ENCODE measurements around the gene DENND2A. TPM values are rescaled to one million over a fixed set of nuclear protein-coding genes. Genes with fewer than 3 reads are reported as not detected.

DENND2A gene
- polyA plus RNA-seq, 1 donor: 12.2 TPM

- no peaks in the 10 kb centered on the region for H3K27me3 ChIP-seq (ENCODE audit: control insufficient read depth, insufficient read depth, low read length)
- no peak overlapping the region for H3K27ac ChIP-seq (ENCODE audit: low read length)
- no peak for DNase-seq
- WGBS (ENCODE audit: insufficient coverage, low lambda C conversion rate): no CpG with 5 or more reads among the region's 3 CpGs
- H3K36me3 ChIP-seq (ENCODE audit: control insufficient read depth, insufficient read depth, low read length): no peaks in the 10 kb centered on the region
- no peaks in the 10 kb centered on the region for H3K9me3 ChIP-seq (ENCODE audit: control insufficient read depth, low read depth, low read length)
- H3K4me1 ChIP-seq (ENCODE audit: control insufficient read depth, insufficient read depth, low read length): no peaks in the 10 kb centered on the region
- H3K4me3 ChIP-seq (ENCODE audit: low read length): no peak overlapping the region
Observed at GRCh38 chr7:140591180-140591902, 49.3 kb downstream of the DENND2A start.

GRCh38 chr7:140587243-140587642 lies 53.4 kb downstream of the DENND2A start:
- Histone ChIP-seq H3K4me1 (ENCODE audit: control insufficient read depth, insufficient read depth, low read length) (no peaks in the 10 kb centered on the region), H3K27ac (ENCODE audit: low read length) (no peak overlapping the region), H3K9me3 (ENCODE audit: control insufficient read depth, low read depth, low read length) (no peaks in the 10 kb centered on the region), H3K36me3 (ENCODE audit: control insufficient read depth, insufficient read depth, low read length) (peaks cover 16% of the 10 kb centered on the region), H3K27me3 (ENCODE audit: control insufficient read depth, insufficient read depth, low read length) (no peaks in the 10 kb centered on the region), H3K4me3 (ENCODE audit: low read length) (no peak overlapping the region)
- no CpG with 5 or more reads among the region's 9 CpGs for WGBS (ENCODE audit: insufficient coverage, low lambda C conversion rate)
- no peak for DNase-seq

GRCh38 chr7:140586516-140586915 lies 54.1 kb downstream of the DENND2A start:
- Histone ChIP-seq H3K27me3 (ENCODE audit: control insufficient read depth, insufficient read depth, low read length) (no peaks in the 10 kb centered on the region), H3K36me3 (ENCODE audit: control insufficient read depth, insufficient read depth, low read length) (peaks cover 16% of the 10 kb centered on the region), H3K27ac (ENCODE audit: low read length) (no peak overlapping the region), H3K4me3 (ENCODE audit: low read length) (no peak overlapping the region), H3K4me1 (ENCODE audit: control insufficient read depth, insufficient read depth, low read length) (no peaks in the 10 kb centered on the region), H3K9me3 (ENCODE audit: control insufficient read depth, low read depth, low read length) (no peaks in the 10 kb centered on the region)
- WGBS (ENCODE audit: insufficient coverage, low lambda C conversion rate): 100% methylated on average over 1 of the region's 3 CpGs
- no peak for DNase-seq

GRCh38 chr7:140585333-140585732 lies 55.3 kb downstream of the DENND2A start:
- no peak overlapping the region for H3K4me3 ChIP-seq (ENCODE audit: low read length)
- no peak for DNase-seq
- H3K36me3 ChIP-seq (ENCODE audit: control insufficient read depth, insufficient read depth, low read length): peaks cover 20% of the 10 kb centered on the region
- no peak overlapping the region for H3K27ac ChIP-seq (ENCODE audit: low read length)
- H3K4me1 ChIP-seq (ENCODE audit: control insufficient read depth, insufficient read depth, low read length): no peaks in the 10 kb centered on the region
- no peaks in the 10 kb centered on the region for H3K27me3 ChIP-seq (ENCODE audit: control insufficient read depth, insufficient read depth, low read length)
- no peaks in the 10 kb centered on the region for H3K9me3 ChIP-seq (ENCODE audit: control insufficient read depth, low read depth, low read length)
- whole genome bisulfite sequencing (ENCODE audit: insufficient coverage, low lambda C conversion rate): no CpG with 5 or more reads among the region's 7 CpGs

- H3K27ac ChIP-seq (ENCODE audit: low read length): no peak overlapping the region
- H3K27me3 ChIP-seq (ENCODE audit: control insufficient read depth, insufficient read depth, low read length): no peaks in the 10 kb centered on the region
- no peaks in the 10 kb centered on the region for H3K4me1 ChIP-seq (ENCODE audit: control insufficient read depth, insufficient read depth, low read length)
- WGBS (ENCODE audit: insufficient coverage, low lambda C conversion rate): no CpG with 5 or more reads among the region's 4 CpGs
- peaks cover 20% of the 10 kb centered on the region for H3K36me3 ChIP-seq (ENCODE audit: control insufficient read depth, insufficient read depth, low read length)
- no peak for DNase-seq
- H3K4me3 ChIP-seq (ENCODE audit: low read length): no peak overlapping the region
- H3K9me3 ChIP-seq (ENCODE audit: control insufficient read depth, low read depth, low read length): no peaks in the 10 kb centered on the region
Observed at GRCh38 chr7:140584195-140584851, 56.3 kb downstream of the DENND2A start.

GRCh38 chr7:140581411-140581810 lies 59.2 kb downstream of the DENND2A start:
- Histone ChIP-seq H3K27ac (ENCODE audit: low read length) (no peak overlapping the region), H3K4me3 (ENCODE audit: low read length) (no peak overlapping the region), H3K4me1 (ENCODE audit: control insufficient read depth, insufficient read depth, low read length) (no peaks in the 10 kb centered on the region), H3K9me3 (ENCODE audit: control insufficient read depth, low read depth, low read length) (no peaks in the 10 kb centered on the region), H3K36me3 (ENCODE audit: control insufficient read depth, insufficient read depth, low read length) (peaks cover 20% of the 10 kb centered on the region), H3K27me3 (ENCODE audit: control insufficient read depth, insufficient read depth, low read length) (no peaks in the 10 kb centered on the region)
- WGBS (ENCODE audit: insufficient coverage, low lambda C conversion rate): no CpG with 5 or more reads among the region's 10 CpGs
- no peak for DNase-seq

GRCh38 chr7:140577651-140578050 lies 63.0 kb downstream of the DENND2A start:
- Histone ChIP-seq H3K36me3 (ENCODE audit: control insufficient read depth, insufficient read depth, low read length) (peaks cover 16% of the 10 kb centered on the region), H3K9me3 (ENCODE audit: control insufficient read depth, low read depth, low read length) (no peaks in the 10 kb centered on the region), H3K27me3 (ENCODE audit: control insufficient read depth, insufficient read depth, low read length) (no peaks in the 10 kb centered on the region), H3K27ac (ENCODE audit: low read length) (no peak overlapping the region), H3K4me1 (ENCODE audit: control insufficient read depth, insufficient read depth, low read length) (no peaks in the 10 kb centered on the region), H3K4me3 (ENCODE audit: low read length) (no peak overlapping the region)
- DNase-seq: no peak
- no CpG with 5 or more reads among the region's 5 CpGs for WGBS (ENCODE audit: insufficient coverage, low lambda C conversion rate)

GRCh38 chr7:140576589-140576988 lies 64.0 kb downstream of the DENND2A start:
- no peaks in the 10 kb centered on the region for H3K27me3 ChIP-seq (ENCODE audit: control insufficient read depth, insufficient read depth, low read length)
- DNase-seq: no peak

GRCh38 chr7:140571538-140572122 lies 69.0 kb downstream of the DENND2A start:
- Histone ChIP-seq H3K4me1 (ENCODE audit: control insufficient read depth, insufficient read depth, low read length) (no peaks in the 10 kb centered on the region), H3K36me3 (ENCODE audit: control insufficient read depth, insufficient read depth, low read length) (peaks cover 9% of the 10 kb centered on the region), H3K27me3 (ENCODE audit: control insufficient read depth, insufficient read depth, low read length) (no peaks in the 10 kb centered on the region), H3K4me3 (ENCODE audit: low read length) (no peak overlapping the region), H3K9me3 (ENCODE audit: control insufficient read depth, low read depth, low read length) (peaks cover 3% of the 10 kb centered on the region), H3K27ac (ENCODE audit: low read length) (no peak overlapping the region)
- no peak for DNase-seq
- WGBS (ENCODE audit: insufficient coverage, low lambda C conversion rate): no CpG with 5 or more reads among the region's 5 CpGs

More at GRCh38 chr7:140576589-140576988, 64.0 kb downstream of the DENND2A start:
- Histone ChIP-seq H3K9me3 (ENCODE audit: control insufficient read depth, low read depth, low read length) (no peaks in the 10 kb centered on the region), H3K27ac (ENCODE audit: low read length) (no peak overlapping the region), H3K36me3 (ENCODE audit: control insufficient read depth, insufficient read depth, low read length) (peaks cover 12% of the 10 kb centered on the region), H3K4me3 (ENCODE audit: low read length) (no peak overlapping the region), H3K4me1 (ENCODE audit: control insufficient read depth, insufficient read depth, low read length) (no peaks in the 10 kb centered on the region)
- no CpG with 5 or more reads among the region's 1 CpG for WGBS (ENCODE audit: insufficient coverage, low lambda C conversion rate)

- Histone ChIP-seq H3K4me3 (ENCODE audit: low read length) (no peak overlapping the region), H3K27me3 (ENCODE audit: control insufficient read depth, insufficient read depth, low read length) (no peaks in the 10 kb centered on the region), H3K27ac (ENCODE audit: low read length) (no peak overlapping the region), H3K36me3 (ENCODE audit: control insufficient read depth, insufficient read depth, low read length) (peaks cover 11% of the 10 kb centered on the region), H3K9me3 (ENCODE audit: control insufficient read depth, low read depth, low read length) (peaks cover 3% of the 10 kb centered on the region), H3K4me1 (ENCODE audit: control insufficient read depth, insufficient read depth, low read length) (no peaks in the 10 kb centered on the region)
- DNase-seq: no peak
- no CpG with 5 or more reads among the region's 10 CpGs for WGBS (ENCODE audit: insufficient coverage, low lambda C conversion rate)
Observed at GRCh38 chr7:140570120-140570519, 70.5 kb downstream of the DENND2A start.

Measured in large intestine (tissue), 3 donors.